Liver (tissue), 3 donors: Measurements from ENCODE around the gene KRTAP1-3.

ENCODE experiments used
- SP1 ChIP-seq: IDR thresholded peaks from 2 replicates; pipeline ENCODE4 v1.6.1; 2018; ENCODE audit warnings: antibody characterized with exemption, mild to moderate bottlenecking
- TF ChIP-seq, protein P1 (sequence below): fragments of 150-350 bp; IDR thresholded peaks from 2 replicates; pipeline ENCODE4 v1.5.1; 2017; ENCODE audit warnings: improper control_type of control experiment, low read depth, low read length; ENCODE audit not compliant: missing input control
- TF ChIP-seq, protein P2 (sequence below): IDR thresholded peaks from 2 replicates; pipeline ENCODE4 v1.6.1; 2016; ENCODE audit warnings: antibody characterized with exemption, mild to moderate bottlenecking
- TF ChIP-seq, protein P3 (sequence below): IDR thresholded peaks from 2 replicates; pipeline ENCODE4 v1.6.1; 2016; ENCODE audit warnings: antibody characterized with exemption
- donor health status: healthy.
- donor health status: healthy.

DNA sequence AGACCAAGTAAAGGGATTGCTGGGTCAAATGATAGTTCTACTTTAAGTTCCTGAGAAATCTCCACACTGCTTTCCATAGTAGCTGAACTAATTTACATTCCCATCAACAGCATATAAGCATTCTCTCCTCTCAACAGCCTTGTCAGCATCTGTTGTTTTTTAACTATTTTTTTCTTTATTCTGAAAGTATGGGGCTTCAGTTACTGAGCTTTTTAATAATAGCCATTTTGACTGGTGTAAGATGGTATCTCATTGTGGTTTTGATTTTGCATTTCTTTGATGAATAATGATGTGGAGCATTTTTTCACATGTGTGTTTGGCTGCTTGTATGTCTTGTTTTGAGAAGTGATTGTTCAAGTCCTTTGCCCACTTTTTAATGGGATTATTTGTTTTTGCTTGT is 17.9 kb upstream of the KRTAP1-3 start:
- TF ChIP-seq, protein P1, sequence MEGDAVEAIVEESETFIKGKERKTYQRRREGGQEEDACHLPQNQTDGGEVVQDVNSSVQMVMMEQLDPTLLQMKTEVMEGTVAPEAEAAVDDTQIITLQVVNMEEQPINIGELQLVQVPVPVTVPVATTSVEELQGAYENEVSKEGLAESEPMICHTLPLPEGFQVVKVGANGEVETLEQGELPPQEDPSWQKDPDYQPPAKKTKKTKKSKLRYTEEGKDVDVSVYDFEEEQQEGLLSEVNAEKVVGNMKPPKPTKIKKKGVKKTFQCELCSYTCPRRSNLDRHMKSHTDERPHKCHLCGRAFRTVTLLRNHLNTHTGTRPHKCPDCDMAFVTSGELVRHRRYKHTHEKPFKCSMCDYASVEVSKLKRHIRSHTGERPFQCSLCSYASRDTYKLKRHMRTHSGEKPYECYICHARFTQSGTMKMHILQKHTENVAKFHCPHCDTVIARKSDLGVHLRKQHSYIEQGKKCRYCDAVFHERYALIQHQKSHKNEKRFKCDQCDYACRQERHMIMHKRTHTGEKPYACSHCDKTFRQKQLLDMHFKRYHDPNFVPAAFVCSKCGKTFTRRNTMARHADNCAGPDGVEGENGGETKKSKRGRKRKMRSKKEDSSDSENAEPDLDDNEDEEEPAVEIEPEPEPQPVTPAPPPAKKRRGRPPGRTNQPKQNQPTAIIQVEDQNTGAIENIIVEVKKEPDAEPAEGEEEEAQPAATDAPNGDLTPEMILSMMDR: no peak
- no peak for TF ChIP-seq SP1
- TF ChIP-seq, protein P2, sequence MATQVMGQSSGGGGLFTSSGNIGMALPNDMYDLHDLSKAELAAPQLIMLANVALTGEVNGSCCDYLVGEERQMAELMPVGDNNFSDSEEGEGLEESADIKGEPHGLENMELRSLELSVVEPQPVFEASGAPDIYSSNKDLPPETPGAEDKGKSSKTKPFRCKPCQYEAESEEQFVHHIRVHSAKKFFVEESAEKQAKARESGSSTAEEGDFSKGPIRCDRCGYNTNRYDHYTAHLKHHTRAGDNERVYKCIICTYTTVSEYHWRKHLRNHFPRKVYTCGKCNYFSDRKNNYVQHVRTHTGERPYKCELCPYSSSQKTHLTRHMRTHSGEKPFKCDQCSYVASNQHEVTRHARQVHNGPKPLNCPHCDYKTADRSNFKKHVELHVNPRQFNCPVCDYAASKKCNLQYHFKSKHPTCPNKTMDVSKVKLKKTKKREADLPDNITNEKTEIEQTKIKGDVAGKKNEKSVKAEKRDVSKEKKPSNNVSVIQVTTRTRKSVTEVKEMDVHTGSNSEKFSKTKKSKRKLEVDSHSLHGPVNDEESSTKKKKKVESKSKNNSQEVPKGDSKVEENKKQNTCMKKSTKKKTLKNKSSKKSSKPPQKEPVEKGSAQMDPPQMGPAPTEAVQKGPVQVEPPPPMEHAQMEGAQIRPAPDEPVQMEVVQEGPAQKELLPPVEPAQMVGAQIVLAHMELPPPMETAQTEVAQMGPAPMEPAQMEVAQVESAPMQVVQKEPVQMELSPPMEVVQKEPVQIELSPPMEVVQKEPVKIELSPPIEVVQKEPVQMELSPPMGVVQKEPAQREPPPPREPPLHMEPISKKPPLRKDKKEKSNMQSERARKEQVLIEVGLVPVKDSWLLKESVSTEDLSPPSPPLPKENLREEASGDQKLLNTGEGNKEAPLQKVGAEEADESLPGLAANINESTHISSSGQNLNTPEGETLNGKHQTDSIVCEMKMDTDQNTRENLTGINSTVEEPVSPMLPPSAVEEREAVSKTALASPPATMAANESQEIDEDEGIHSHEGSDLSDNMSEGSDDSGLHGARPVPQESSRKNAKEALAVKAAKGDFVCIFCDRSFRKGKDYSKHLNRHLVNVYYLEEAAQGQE: no peak
- TF ChIP-seq, protein P3, sequence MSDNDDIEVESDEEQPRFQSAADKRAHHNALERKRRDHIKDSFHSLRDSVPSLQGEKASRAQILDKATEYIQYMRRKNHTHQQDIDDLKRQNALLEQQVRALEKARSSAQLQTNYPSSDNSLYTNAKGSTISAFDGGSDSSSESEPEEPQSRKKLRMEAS: no peak
